ENCODE data around the gene CHRNG.

CHRNG gene

DNA sequence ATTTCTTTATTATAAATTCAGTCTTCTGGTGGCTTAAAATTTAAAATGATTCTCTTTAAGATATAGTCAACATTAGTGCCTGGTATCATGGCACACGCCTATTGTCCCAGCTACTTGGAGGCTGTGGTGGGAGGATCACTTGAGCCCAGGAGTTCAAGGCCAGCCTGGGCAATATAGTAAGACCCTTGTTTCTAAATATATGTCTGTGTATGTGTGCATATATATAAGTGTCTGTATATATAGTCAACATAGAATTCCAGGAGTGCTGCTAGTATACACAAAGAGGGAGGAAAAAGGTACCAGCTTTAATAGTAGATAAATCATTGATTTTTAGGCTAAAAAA, 35.9 kb downstream of the CHRNG start:
- no peak overlapping the region for H3K4me3 ChIP-seq (ENCODE audit: low read depth, low read length)
- H3K4me1 ChIP-seq (ENCODE audit: control insufficient read depth, insufficient read depth, low read length), result 0 out of 2 replicates have a peak, but pooled peaks cover 2% of the 10 kb centered on the region
- CTCF ChIA-PET, result interaction anchor here (0.6 to 0.7 kb wide), 2 partner anchors 35 to 901 kb away, joined by 3 to 4 read pairs; no protein-coding TSS in a partner anchor
- TF ChIP-seq, protein P1, sequence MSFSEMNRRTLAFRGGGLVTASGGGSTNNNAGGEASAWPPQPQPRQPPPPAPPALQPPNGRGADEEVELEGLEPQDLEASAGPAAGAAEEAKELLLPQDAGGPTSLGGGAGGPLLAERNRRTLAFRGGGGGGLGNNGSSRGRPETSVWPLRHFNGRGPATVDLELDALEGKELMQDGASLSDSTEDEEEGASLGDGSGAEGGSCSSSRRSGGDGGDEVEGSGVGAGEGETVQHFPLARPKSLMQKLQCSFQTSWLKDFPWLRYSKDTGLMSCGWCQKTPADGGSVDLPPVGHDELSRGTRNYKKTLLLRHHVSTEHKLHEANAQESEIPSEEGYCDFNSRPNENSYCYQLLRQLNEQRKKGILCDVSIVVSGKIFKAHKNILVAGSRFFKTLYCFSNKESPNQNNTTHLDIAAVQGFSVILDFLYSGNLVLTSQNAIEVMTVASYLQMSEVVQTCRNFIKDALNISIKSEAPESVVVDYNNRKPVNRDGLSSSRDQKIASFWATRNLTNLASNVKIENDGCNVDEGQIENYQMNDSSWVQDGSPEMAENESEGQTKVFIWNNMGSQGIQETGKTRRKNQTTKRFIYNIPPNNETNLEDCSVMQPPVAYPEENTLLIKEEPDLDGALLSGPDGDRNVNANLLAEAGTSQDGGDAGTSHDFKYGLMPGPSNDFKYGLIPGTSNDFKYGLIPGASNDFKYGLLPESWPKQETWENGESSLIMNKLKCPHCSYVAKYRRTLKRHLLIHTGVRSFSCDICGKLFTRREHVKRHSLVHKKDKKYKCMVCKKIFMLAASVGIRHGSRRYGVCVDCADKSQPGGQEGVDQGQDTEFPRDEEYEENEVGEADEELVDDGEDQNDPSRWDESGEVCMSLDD (tag by site-specific recombination; IDR thresholded peaks at IDR 0.05), result no peak
- TF ChIP-seq, protein P2, sequence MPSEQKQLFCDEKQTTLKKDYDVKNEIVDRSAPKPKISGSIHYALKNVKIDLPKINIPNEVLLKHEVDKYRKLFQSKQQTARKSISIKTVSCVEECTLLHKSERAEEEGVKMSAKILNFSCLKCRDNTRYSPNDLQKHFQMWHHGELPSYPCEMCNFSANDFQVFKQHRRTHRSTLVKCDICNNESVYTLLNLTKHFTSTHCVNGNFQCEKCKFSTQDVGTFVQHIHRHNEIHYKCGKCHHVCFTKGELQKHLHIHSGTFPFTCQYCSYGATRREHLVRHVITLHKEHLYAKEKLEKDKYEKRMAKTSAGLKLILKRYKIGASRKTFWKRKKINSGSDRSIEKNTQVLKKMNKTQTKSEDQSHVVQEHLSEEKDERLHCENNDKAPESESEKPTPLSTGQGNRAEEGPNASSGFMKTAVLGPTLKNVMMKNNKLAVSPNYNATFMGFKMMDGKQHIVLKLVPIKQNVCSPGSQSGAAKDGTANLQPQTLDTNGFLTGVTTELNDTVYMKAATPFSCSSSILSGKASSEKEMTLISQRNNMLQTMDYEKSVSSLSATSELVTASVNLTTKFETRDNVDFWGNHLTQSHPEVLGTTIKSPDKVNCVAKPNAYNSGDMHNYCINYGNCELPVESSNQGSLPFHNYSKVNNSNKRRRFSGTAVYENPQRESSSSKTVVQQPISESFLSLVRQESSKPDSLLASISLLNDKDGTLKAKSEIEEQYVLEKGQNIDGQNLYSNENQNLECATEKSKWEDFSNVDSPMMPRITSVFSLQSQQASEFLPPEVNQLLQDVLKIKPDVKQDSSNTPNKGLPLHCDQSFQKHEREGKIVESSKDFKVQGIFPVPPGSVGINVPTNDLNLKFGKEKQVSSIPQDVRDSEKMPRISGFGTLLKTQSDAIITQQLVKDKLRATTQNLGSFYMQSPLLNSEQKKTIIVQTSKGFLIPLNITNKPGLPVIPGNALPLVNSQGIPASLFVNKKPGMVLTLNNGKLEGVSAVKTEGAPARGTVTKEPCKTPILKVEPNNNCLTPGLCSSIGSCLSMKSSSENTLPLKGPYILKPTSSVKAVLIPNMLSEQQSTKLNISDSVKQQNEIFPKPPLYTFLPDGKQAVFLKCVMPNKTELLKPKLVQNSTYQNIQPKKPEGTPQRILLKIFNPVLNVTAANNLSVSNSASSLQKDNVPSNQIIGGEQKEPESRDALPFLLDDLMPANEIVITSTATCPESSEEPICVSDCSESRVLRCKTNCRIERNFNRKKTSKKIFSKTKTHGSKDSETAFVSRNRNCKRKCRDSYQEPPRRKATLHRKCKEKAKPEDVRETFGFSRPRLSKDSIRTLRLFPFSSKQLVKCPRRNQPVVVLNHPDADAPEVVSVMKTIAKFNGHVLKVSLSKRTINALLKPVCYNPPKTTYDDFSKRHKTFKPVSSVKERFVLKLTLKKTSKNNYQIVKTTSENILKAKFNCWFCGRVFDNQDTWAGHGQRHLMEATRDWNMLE (tag by site-specific recombination; conservative IDR thresholded peaks at IDR 0.05; ENCODE audit: low read depth), result no peak
- TF ChIP-seq, protein P3, sequence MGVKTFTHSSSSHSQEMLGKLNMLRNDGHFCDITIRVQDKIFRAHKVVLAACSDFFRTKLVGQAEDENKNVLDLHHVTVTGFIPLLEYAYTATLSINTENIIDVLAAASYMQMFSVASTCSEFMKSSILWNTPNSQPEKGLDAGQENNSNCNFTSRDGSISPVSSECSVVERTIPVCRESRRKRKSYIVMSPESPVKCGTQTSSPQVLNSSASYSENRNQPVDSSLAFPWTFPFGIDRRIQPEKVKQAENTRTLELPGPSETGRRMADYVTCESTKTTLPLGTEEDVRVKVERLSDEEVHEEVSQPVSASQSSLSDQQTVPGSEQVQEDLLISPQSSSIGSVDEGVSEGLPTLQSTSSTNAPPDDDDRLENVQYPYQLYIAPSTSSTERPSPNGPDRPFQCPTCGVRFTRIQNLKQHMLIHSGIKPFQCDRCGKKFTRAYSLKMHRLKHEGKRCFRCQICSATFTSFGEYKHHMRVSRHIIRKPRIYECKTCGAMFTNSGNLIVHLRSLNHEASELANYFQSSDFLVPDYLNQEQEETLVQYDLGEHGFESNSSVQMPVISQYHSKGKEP (tag by site-specific recombination; IDR thresholded peaks at IDR 0.05), result no peak
- no peak for TF ChIP-seq ZNF335 (tag by site-specific recombination; conservative IDR thresholded peaks at IDR 0.05)
- no peak for TF ChIP-seq MYNN (tag by site-specific recombination; IDR thresholded peaks at IDR 0.05; ENCODE audit: borderline replicate concordance)
- TF ChIP-seq FEZF1 (tag by site-specific recombination; IDR thresholded peaks at IDR 0.05), result no peak
- H3K9me3 ChIP-seq (ENCODE audit: control insufficient read depth, insufficient read depth, low read depth, low read length), result no peaks in the 10 kb centered on the region
- POLR2A ChIA-PET, result no interaction called here
- no peak overlapping the region for H3K27ac ChIP-seq (ENCODE audit: extremely low read depth, low read depth, low read length)
- peaks cover 3 to 64% of the 10 kb centered on the region in 2 experiments; a peak in 2 of 3 replicates for H3K36me3 ChIP-seq (ENCODE audit: control insufficient read depth in 2 of 2, insufficient read depth in 1 of 2, low read length in 2 of 2)

DNA sequence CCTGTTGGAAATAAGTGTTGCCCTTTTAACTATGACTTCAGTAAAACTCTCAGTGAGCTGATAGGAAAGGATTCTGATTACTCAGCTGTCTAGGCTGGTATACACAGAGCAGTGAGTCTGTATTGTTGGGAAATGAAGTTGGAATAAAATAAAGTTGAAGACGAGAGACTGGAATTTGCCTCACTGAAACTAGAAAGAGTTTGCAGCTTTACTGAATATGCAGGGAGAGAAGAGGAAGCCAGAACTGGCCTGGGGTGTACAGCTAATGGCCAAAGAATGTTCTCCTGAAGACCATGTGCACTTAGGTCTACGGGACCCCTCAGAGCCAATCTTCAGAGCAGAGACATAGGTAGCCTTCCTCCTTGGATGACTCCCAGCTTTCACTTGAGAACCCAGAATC, 37.5 kb downstream of the CHRNG start:
- Histone ChIP-seq H3K4me3 (ENCODE audit: low read depth, low read length) (no peak overlapping the region), H3K9me3 (ENCODE audit: control insufficient read depth, insufficient read depth, low read depth, low read length) (no peaks in the 10 kb centered on the region), H3K27ac (ENCODE audit: extremely low read depth, low read depth, low read length) (no peak overlapping the region), H3K4me1 (ENCODE audit: control insufficient read depth, insufficient read depth, low read length) (no peaks in the 10 kb centered on the region), H3K36me3 (ENCODE audit: control insufficient read depth in 2 of 2, insufficient read depth in 1 of 2, low read length in 2 of 2) (peaks cover 8 to 64% of the 10 kb centered on the region in 2 experiments; a peak in 2 of 3 replicates)
- CTCF ChIA-PET, result interaction anchor here (0.6 to 1.2 kb wide), 3 partner anchors 9 to 1651 kb away, joined by 3 read pairs; no protein-coding TSS in a partner anchor
- POLR2A ChIA-PET, result interaction anchor here (1.3 kb wide), 1 partner anchor 26 kb away, joined by 4 read pairs; the partner anchor contains the start of genes EIF4E2 and TIGD1
- TF ChIP-seq ZSCAN23 (tag by site-specific recombination; IDR thresholded peaks at IDR 0.05) (no peak), ZNF394 (tag by site-specific recombination; IDR thresholded peaks at IDR 0.05; ENCODE audit: borderline replicate concordance) (no peak), ZNF324 (tag by site-specific recombination; IDR thresholded peaks at IDR 0.05) (no peak), ZNF132 (tag by site-specific recombination; IDR thresholded peaks at IDR 0.05; ENCODE audit: borderline replicate concordance) (no peak), ZNF121 (tag by site-specific recombination; IDR thresholded peaks at IDR 0.05) (no peak), ZNF175 (tag by site-specific recombination; IDR thresholded peaks at IDR 0.05) (no peak), ZNF354C (tag by site-specific recombination; IDR thresholded peaks at IDR 0.05; ENCODE audit: borderline replicate concordance, low read depth) (no peak), ZNF626 (tag by site-specific recombination; IDR thresholded peaks at IDR 0.05) (no peak), HOXA7 (CRISPR knock-in tag; IDR thresholded peaks at IDR 0.05; ENCODE audit: borderline replicate concordance) (no peak), ZNF585B (tag by site-specific recombination; IDR thresholded peaks at IDR 0.05) (no peak), ZNF843 (tag by site-specific recombination; IDR thresholded peaks at IDR 0.05) (no peak), KLF8 (tag by site-specific recombination; IDR thresholded peaks at IDR 0.05) (no peak), ZXDB (tag by site-specific recombination; IDR thresholded peaks at IDR 0.05) (no peak), ZNF155 (tag by site-specific recombination; IDR thresholded peaks at IDR 0.05) (no peak), ZIC2 (tag by site-specific recombination; IDR thresholded peaks at IDR 0.05) (no peak), ZNF791 (tag by site-specific recombination; IDR thresholded peaks at IDR 0.05) (no peak)
- TF ChIP-seq, protein P4, sequence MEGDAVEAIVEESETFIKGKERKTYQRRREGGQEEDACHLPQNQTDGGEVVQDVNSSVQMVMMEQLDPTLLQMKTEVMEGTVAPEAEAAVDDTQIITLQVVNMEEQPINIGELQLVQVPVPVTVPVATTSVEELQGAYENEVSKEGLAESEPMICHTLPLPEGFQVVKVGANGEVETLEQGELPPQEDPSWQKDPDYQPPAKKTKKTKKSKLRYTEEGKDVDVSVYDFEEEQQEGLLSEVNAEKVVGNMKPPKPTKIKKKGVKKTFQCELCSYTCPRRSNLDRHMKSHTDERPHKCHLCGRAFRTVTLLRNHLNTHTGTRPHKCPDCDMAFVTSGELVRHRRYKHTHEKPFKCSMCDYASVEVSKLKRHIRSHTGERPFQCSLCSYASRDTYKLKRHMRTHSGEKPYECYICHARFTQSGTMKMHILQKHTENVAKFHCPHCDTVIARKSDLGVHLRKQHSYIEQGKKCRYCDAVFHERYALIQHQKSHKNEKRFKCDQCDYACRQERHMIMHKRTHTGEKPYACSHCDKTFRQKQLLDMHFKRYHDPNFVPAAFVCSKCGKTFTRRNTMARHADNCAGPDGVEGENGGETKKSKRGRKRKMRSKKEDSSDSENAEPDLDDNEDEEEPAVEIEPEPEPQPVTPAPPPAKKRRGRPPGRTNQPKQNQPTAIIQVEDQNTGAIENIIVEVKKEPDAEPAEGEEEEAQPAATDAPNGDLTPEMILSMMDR (tag by site-specific recombination; IDR thresholded peaks at IDR 0.05), result no peak
- TF ChIP-seq, protein P5, sequence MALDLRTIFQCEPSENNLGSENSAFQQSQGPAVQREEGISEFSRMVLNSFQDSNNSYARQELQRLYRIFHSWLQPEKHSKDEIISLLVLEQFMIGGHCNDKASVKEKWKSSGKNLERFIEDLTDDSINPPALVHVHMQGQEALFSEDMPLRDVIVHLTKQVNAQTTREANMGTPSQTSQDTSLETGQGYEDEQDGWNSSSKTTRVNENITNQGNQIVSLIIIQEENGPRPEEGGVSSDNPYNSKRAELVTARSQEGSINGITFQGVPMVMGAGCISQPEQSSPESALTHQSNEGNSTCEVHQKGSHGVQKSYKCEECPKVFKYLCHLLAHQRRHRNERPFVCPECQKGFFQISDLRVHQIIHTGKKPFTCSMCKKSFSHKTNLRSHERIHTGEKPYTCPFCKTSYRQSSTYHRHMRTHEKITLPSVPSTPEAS (tag by site-specific recombination; IDR thresholded peaks at IDR 0.05), result no peak
